Neutrophil (primary cell): ENCODE data around the gene DELE1.

ENCODE experiments used
- H3K27ac ChIP-seq: fragments of 200-600 bp; sonication (generic); 2 replicates; pipeline ENCODE4 v1.5.1; 2016; ENCODE audit warnings: mild to moderate bottlenecking, moderate library complexity
- H3K27me3 ChIP-seq: fragments of 200-600 bp; sonication (generic); 2 replicates; pipeline ENCODE4 v1.6.0; 2016; ENCODE audit warnings: mild to moderate bottlenecking
- H3K36me3 ChIP-seq: fragments of 200-600 bp; sonication (generic); 2 replicates; pipeline ENCODE4 v1.5.1; 2017
- H3K4me1 ChIP-seq, 2 experiments: fragments of 200-600 bp in 1 of 2; sonication (generic) in 1 of 2; 1 replicate in 1 of 2; 2 replicates in 1 of 2; pipeline versions ENCODE4 v1.5.1 to v1.6.1; 2013 to 2016; ENCODE audit warnings: low read depth in 1 of 2, low read length in 1 of 2, mild to moderate bottlenecking in 1 of 2, moderate library complexity in 1 of 2; ENCODE audit not compliant: control insufficient read depth in 1 of 2, insufficient read depth in 1 of 2
- H3K4me3 ChIP-seq, 2 experiments: fragments of 200-600 bp in 1 of 2; sonication (generic) in 1 of 2; 1 replicate in 1 of 2; 2 replicates in 1 of 2; pipeline ENCODE4 v1.5.1; 2013 to 2016; ENCODE audit warnings: low read depth in 1 of 2, low read length in 1 of 2, mild to moderate bottlenecking in 1 of 2, moderate library complexity in 1 of 2
- H3K9me3 ChIP-seq: fragments of 200-600 bp; sonication (generic); 2 replicates; pipeline ENCODE4 v1.5.1; 2016
- CTCF ChIP-seq: fragments of 200-600 bp; sonication (generic); IDR thresholded peaks from 2 replicates; pipeline ENCODE4 v1.5.1; 2016; ENCODE audit warnings: antibody characterized with exemption

DELE1 gene

GRCh38 chr5:141875795-141876627, 47.7 kb upstream of the DELE1 start:
- Histone ChIP-seq H3K27me3 (peaks cover 99% of the 10 kb centered on the region), H3K27ac (no peak overlapping the region), H3K9me3 (no peaks in the 10 kb centered on the region), H3K4me3 (no peak overlapping the region), H3K4me1 (peaks cover 16 to 17% of the 10 kb centered on the region in 2 experiments), H3K36me3 (no peaks in the 10 kb centered on the region)
- no peak for TF ChIP-seq CTCF

- H3K4me3 ChIP-seq, result no peak overlapping the region
Observed at GRCh38 chr5:141876628-141877355, 46.9 kb upstream of the DELE1 start.

DNA sequence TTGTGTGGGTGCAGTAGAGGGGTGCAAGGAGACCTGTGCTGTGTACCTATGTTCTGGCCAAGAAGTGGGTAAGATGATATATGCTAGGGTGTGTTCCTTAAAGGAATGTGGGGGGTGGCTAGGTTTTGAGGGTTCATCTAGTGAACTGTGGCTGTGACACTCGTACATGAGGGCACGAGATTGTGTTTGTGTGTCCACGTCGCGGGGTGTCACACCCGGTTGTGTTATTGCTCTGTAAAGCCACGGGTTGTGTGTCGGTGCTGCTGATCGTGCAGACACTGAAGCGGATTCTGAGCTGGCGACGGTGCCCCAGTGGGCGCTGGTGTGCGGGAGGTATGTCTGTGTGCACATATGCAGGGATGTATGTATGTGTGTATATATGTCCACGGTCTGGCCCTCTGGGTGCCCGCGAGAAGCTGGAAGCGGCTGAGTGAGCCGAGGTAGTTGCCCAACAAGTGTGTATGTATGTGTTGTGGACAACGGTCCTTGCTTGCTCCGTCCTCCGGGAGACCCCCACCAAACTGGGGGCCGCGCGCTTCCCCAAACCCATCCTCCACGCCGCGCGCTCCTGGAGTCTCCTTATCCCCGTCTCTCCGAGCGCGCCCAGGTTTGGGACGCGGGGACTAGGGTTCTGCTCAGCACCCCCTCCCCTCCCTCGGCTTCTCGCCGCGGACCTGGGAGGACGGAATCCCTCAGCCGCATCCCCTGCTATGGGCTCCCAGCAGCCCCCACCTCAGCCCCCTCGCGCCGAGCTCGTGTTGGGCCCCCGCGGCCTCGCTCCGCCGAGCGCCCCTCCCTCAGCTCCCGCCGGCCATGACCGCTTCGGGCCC, 46.1 kb upstream of the DELE1 start:
- H3K4me1 ChIP-seq, result peaks cover 16 to 17% of the 10 kb centered on the region in 2 experiments
- peak overlapping the region in 1 of 2 experiments; percentile 35 for H3K4me3 ChIP-seq
- H3K27ac ChIP-seq, result no peak overlapping the region
- H3K9me3 ChIP-seq, result no peaks in the 10 kb centered on the region
- no peak for TF ChIP-seq CTCF
- H3K27me3 ChIP-seq, result peaks cover 99% of the 10 kb centered on the region
- no peaks in the 10 kb centered on the region for H3K36me3 ChIP-seq

More at GRCh38 chr5:141876628-141877355, 46.9 kb upstream of the DELE1 start:
- H3K36me3 ChIP-seq, result no peaks in the 10 kb centered on the region
- H3K27ac ChIP-seq, result no peak overlapping the region
- TF ChIP-seq CTCF, result no peak
- peaks cover 16 to 17% of the 10 kb centered on the region in 2 experiments for H3K4me1 ChIP-seq
- no peaks in the 10 kb centered on the region for H3K9me3 ChIP-seq
- H3K27me3 ChIP-seq, result peaks cover 99% of the 10 kb centered on the region

- H3K9me3 ChIP-seq, result no peaks in the 10 kb centered on the region
- no peak within 1 kb of the TSS for H3K27ac ChIP-seq
- peaks cover 16 to 17% of the 10 kb centered on the region in 2 experiments for H3K4me1 ChIP-seq
- no peaks in the 10 kb centered on the region for H3K36me3 ChIP-seq
- H3K4me3 ChIP-seq, result peak within 1 kb of the TSS; percentile 34 to 35
- TF ChIP-seq CTCF, result no peak
- H3K27me3 ChIP-seq, result peaks cover 100% of the 10 kb centered on the region
Observed at GRCh38 chr5:141878186-141878710, 45.4 kb upstream of the DELE1 start, which contains the start of gene PCDH1. Gene PCDH1, minus strand, starts transcription at chr5:141878410. Its CDS starts 148 bp downstream, at chr5:141878262.
